GM18858 (cell line): ENCODE measurements around the gene RBM12.

Experiments used
- ATAC-seq: cut with Tn5 transposase; IDR thresholded peaks from one replicate; pipeline ENCODE4 v1.9.1; 2021; ENCODE audit not compliant: unreplicated experiment

The RBM12 gene

GRCh38 chr20:35621560-35621946 is 43.1 kb downstream of the RBM12 start:
- no peak for ATAC-seq

- ATAC-seq, result no peak
These were observed 43.7 kb downstream of the RBM12 start for GRCh38 chr20:35620818-35621559.

- no peak for ATAC-seq
These were observed 45.3 kb downstream of the RBM12 start for GRCh38 chr20:35619196-35620095.

- no peak for ATAC-seq
These were observed 46.2 kb downstream of the RBM12 start for GRCh38 chr20:35618263-35619131.

GRCh38 chr20:35617397-35618262 is 47.1 kb downstream of the RBM12 start:
- no peak for ATAC-seq

GRCh38 chr20:35616465-35617396 is 48.0 kb downstream of the RBM12 start:
- ATAC-seq, result no peak

GRCh38 chr20:35615667-35616464 is 48.8 kb downstream of the RBM12 start, which contains the start of gene SPAG4:
Gene SPAG4, plus strand, starts transcription at chr20:35615829. Its CDS starts 175 bp downstream, at chr20:35616004.
- ATAC-seq, result peak; percentile 60

GRCh38 chr20:35611482-35611881 is 53.2 kb downstream of the RBM12 start:
- ATAC-seq, result no peak

- ATAC-seq, result no peak
These were observed 53.8 kb downstream of the RBM12 start for GRCh38 chr20:35610833-35611427.

- no peak for ATAC-seq
These were observed 57.5 kb downstream of the RBM12 start for GRCh38 chr20:35607003-35607735.

GRCh38 chr20:35606127-35606526 is 58.6 kb downstream of the RBM12 start:
- ATAC-seq, result no peak

- no peak for ATAC-seq
These were observed 60.3 kb downstream of the RBM12 start for GRCh38 chr20:35604449-35604747.

GRCh38 chr20:35603695-35604448 is 60.8 kb downstream of the RBM12 start:
- no peak for ATAC-seq

- no peak for ATAC-seq
These were observed 61.7 kb downstream of the RBM12 start for GRCh38 chr20:35602851-35603495.

- no peak for ATAC-seq
These were observed 62.7 kb downstream of the RBM12 start for GRCh38 chr20:35601990-35602389.
